A673 (cell line): Measurements from ENCODE around the gene TENM3. TPM values are rescaled to one million over a fixed set of nuclear protein-coding genes. Genes with fewer than 3 reads are reported as not detected.

Experiments
- BruUV-seq: library from RNA; stranded (reverse); fragments of 400-500 nt; replicated peaks from 2 replicates; lab custom pipeline; 2021; lab: Mats Ljungman, UMichigan
- CTCF ChIA-PET: fragments of 300-600 bp; sonication (Branson Sonifier 250); formaldehyde crosslinking; loops from one replicate; lab custom pipeline; 2022; ENCODE audit warnings: antibody characterized with exemption; lab: Charles Lee
- POLR2A ChIA-PET: fragments of 300-600 bp; sonication (Branson Sonifier 250); formaldehyde crosslinking; loops from one replicate; lab custom pipeline; 2022; ENCODE audit warnings: antibody characterized with exemption; ENCODE audit not compliant: low non-redundant PET; lab: Charles Lee
- DNase-seq: peaks from one replicate; pipeline ENCODE4 v3.0.0-alpha.2; 2015; ENCODE audit warnings: low spot score
- H3K27ac ChIP-seq: fragments of 200-600 bp; sonication (generic); 2 replicates; pipeline ENCODE4 v1.5.1; 2016; ENCODE audit warnings: mixed run types, low read depth, mild to moderate bottlenecking, mixed read lengths, antibody characterized with exemption, low read length; ENCODE audit not compliant: poor library complexity, severe bottlenecking
- H3K27me3 ChIP-seq: fragments of 200-600 bp; sonication (generic); replicated peaks from 2 replicates; pipeline ENCODE4 v1.6.1; 2017; ENCODE audit warnings: mixed run types, low read depth, mild to moderate bottlenecking, mixed read lengths, antibody characterized with exemption, low read length; ENCODE audit not compliant: insufficient read depth, poor library complexity
- H3K36me3 ChIP-seq: fragments of 200-600 bp; sonication (generic); 2 replicates; pipeline ENCODE4 v1.6.1; 2016; ENCODE audit warnings: mixed run types, mild to moderate bottlenecking, mixed read lengths, antibody characterized with exemption, low read length; ENCODE audit not compliant: insufficient read depth, poor library complexity, severe bottlenecking
- H3K4me1 ChIP-seq: fragments of 200-600 bp; sonication (generic); 2 replicates; pipeline ENCODE4 v1.6.1; 2017; ENCODE audit warnings: mixed run types, mild to moderate bottlenecking, mixed read lengths, antibody characterized with exemption, low read length; ENCODE audit not compliant: insufficient read depth, poor library complexity, severe bottlenecking
- H3K4me3 ChIP-seq: fragments of 200-600 bp; sonication (generic); 2 replicates; pipeline ENCODE4 v1.5.1; 2016; ENCODE audit warnings: low read depth, mixed run types, mild to moderate bottlenecking, mixed read lengths, low read length; ENCODE audit not compliant: poor library complexity, severe bottlenecking
- H3K9me3 ChIP-seq: fragments of 200-600 bp; sonication (generic); 2 replicates; pipeline ENCODE4 v1.6.1; 2016; ENCODE audit warnings: mixed run types, low read depth, mild to moderate bottlenecking, mixed read lengths, antibody characterized with exemption, low read length; ENCODE audit not compliant: poor library complexity, severe bottlenecking
- CTCF ChIP-seq: fragments of 300-800, 200-600 bp; sonication (generic); conservative IDR thresholded peaks from 2 replicates; pipeline ENCODE4 v1.5.1; 2017; ENCODE audit warnings: low read depth, mild to moderate bottlenecking, antibody characterized with exemption, low read length, moderate library complexity, mixed read lengths
- EZH2 ChIP-seq: fragments of 200-600 bp; sonication (generic); IDR thresholded peaks from 2 replicates; pipeline ENCODE4 v1.6.1; 2017; ENCODE audit warnings: borderline replicate concordance, low read depth, mild to moderate bottlenecking, mixed read lengths, antibody characterized with exemption, low read length; ENCODE audit not compliant: poor library complexity, severe bottlenecking
- intact Hi-C: fragments of 100-400 bp; cut with micrococcal nuclease; formaldehyde crosslinking; loops from one replicate; pipeline ENCODE4 v1.10.0; 2022; ENCODE audit not compliant: unreplicated experiment
- total RNA-seq: library from RNA; stranded (reverse); gene quantifications from 2 replicates; pipeline ENCODE4 v1.2.3, GENCODE V29; 2021

The TENM3 gene
- total RNA-seq, 1 experiment from 2014 or later, result 26.4 TPM

GRCh38 chr4:182405087-182405486 is 161.9 kb downstream of the TENM3 start:
- Histone ChIP-seq H3K4me3 (no peak overlapping the region), H3K36me3 (no peaks in the 10 kb centered on the region), H3K27ac (no peak overlapping the region), H3K27me3 (no peaks in the 10 kb centered on the region), H3K4me1 (no peaks in the 10 kb centered on the region), H3K9me3 (no peaks in the 10 kb centered on the region)
- no TSS peak for BruUV-seq
- TF ChIP-seq CTCF (no peak), EZH2 (no peak)
- POLR2A ChIA-PET, result no interaction called here
- intact Hi-C loops, result no loop called here
- CTCF ChIA-PET, result no interaction called here
- no peak for DNase-seq

- CTCF ChIA-PET, result no interaction called here
- H3K9me3 ChIP-seq, result peaks cover 11% of the 10 kb centered on the region
- no peaks in the 10 kb centered on the region for H3K27me3 ChIP-seq
- no TSS peak for BruUV-seq
- TF ChIP-seq CTCF (no peak), EZH2 (no peak)
- POLR2A ChIA-PET, result no interaction called here
- intact Hi-C loops, result no loop called here
- no peak overlapping the region for H3K4me3 ChIP-seq
- no peak overlapping the region for H3K27ac ChIP-seq
- no peaks in the 10 kb centered on the region for H3K36me3 ChIP-seq
- no peak for DNase-seq
- no peaks in the 10 kb centered on the region for H3K4me1 ChIP-seq
These were observed 166.1 kb downstream of the TENM3 start for GRCh38 chr4:182409271-182409670.

- peaks cover 11% of the 10 kb centered on the region for H3K9me3 ChIP-seq
- ChIA-PET POLR2A (no interaction called here), CTCF (no interaction called here)
- BruUV-seq, result no TSS peak
- H3K27ac ChIP-seq, result no peak overlapping the region
- no peak for DNase-seq
- H3K4me3 ChIP-seq, result no peak overlapping the region
- no peak for TF ChIP-seq EZH2
- TF ChIP-seq CTCF, result no peak
- intact Hi-C loops, result no loop called here
- H3K4me1 ChIP-seq, result no peaks in the 10 kb centered on the region
- H3K27me3 ChIP-seq, result no peaks in the 10 kb centered on the region
- no peaks in the 10 kb centered on the region for H3K36me3 ChIP-seq
These were observed 168.2 kb downstream of the TENM3 start for GRCh38 chr4:182411391-182411790.
